ENCODE results near the gene ATP6V1B1.
A peak's percentile ranks its signal among the peaks of the same experiment; 100 is the strongest.

ATP6V1B1 gene

GRCh38 chr2:70935468-70936164, at the start of gene ATP6V1B1:
ATP6V1B1 (plus strand) TSS chr2:70935900; CDS start chr2:70935955, 55 bp downstream.
- no peak within 1 kb of the TSS for H3K9ac ChIP-seq (ENCODE audit: low read length)
- H3K4me1 ChIP-seq (ENCODE audit: control insufficient read depth, insufficient read depth, low read length) = peaks cover 43% of the 10 kb centered on the region
- H3K9me3 ChIP-seq (ENCODE audit: control insufficient read depth, insufficient read depth, low read depth, low read length) = no peaks in the 10 kb centered on the region
- H3K27me3 ChIP-seq (ENCODE audit: control insufficient read depth, insufficient read depth, low read length) = peaks cover 69% of the 10 kb centered on the region
- no peak within 1 kb of the TSS for H3K27ac ChIP-seq (ENCODE audit: low read depth, low read length)
- H3K36me3 ChIP-seq (ENCODE audit: control insufficient read depth, insufficient read depth, low read length) = no peaks in the 10 kb centered on the region
- H3K4me3 ChIP-seq (ENCODE audit: low read depth, low read length) = no peak within 1 kb of the TSS

DNA sequence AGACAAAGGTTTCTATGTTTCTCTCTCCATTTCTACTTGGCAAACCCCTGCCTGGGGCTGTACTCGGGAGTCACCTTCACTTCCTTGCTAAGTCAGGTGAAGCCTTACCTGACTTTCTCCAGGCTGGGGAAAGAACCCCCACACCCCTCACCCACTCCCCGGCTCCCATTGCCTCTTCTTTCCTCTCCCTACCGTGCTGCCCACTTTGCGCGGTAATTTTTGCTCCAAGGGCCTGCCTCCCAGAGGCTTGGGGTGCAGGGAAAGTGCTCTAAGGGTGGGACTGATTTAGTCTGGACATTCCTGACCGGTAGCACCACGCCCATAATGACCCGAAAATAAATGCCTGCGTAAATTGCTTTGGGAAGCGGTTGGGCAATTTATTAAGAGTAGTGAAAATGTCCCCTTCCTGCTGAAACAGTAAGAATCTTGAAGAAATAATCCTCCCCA, 49.1 kb upstream of the ATP6V1B1 start:
- no peak overlapping the region for H3K27ac ChIP-seq (ENCODE audit: low read depth, low read length)
- H3K4me1 ChIP-seq (ENCODE audit: control insufficient read depth, insufficient read depth, low read length) = peaks cover 3% of the 10 kb centered on the region; the same call in 1 of the 2 replicates
- no peak overlapping the region for H3K4me3 ChIP-seq (ENCODE audit: low read depth, low read length)
- H3K9ac ChIP-seq (ENCODE audit: low read length) = no peak overlapping the region
- peaks cover 100% of the 10 kb centered on the region for H3K27me3 ChIP-seq (ENCODE audit: control insufficient read depth, insufficient read depth, low read length)
- no peaks in the 10 kb centered on the region for H3K9me3 ChIP-seq (ENCODE audit: control insufficient read depth, insufficient read depth, low read depth, low read length)
- H3K36me3 ChIP-seq (ENCODE audit: control insufficient read depth, insufficient read depth, low read length) = no peaks in the 10 kb centered on the region

DNA sequence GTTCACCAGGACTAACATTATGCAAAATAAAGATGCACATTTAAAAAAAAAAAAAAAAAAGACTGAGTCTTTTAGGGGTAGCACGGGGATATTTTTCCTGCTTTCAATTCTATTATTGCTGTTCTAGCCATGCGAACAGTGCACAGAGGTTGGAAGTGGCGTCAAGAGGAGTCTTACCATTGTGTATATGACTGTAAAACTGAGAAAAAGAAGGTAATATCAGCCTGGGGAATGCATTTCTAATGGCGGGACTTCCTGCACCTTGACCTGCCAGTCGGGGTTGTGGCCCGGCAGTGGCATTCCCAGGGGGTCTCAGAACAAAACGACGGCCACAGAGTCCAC, 48.5 kb upstream of the ATP6V1B1 start:
- Histone ChIP-seq H3K27me3 (ENCODE audit: control insufficient read depth, insufficient read depth, low read length) (peaks cover 100% of the 10 kb centered on the region), H3K27ac (ENCODE audit: low read depth, low read length) (no peak overlapping the region), H3K9me3 (ENCODE audit: control insufficient read depth, insufficient read depth, low read depth, low read length) (no peaks in the 10 kb centered on the region), H3K4me3 (ENCODE audit: low read depth, low read length) (peak overlapping the region; percentile 71), H3K36me3 (ENCODE audit: control insufficient read depth, insufficient read depth, low read length) (no peaks in the 10 kb centered on the region), H3K4me1 (ENCODE audit: control insufficient read depth, insufficient read depth, low read length) (peaks cover 3% of the 10 kb centered on the region; the same call in 1 of the 2 replicates), H3K9ac (ENCODE audit: low read length) (peak overlapping the region; percentile 41)

DNA sequence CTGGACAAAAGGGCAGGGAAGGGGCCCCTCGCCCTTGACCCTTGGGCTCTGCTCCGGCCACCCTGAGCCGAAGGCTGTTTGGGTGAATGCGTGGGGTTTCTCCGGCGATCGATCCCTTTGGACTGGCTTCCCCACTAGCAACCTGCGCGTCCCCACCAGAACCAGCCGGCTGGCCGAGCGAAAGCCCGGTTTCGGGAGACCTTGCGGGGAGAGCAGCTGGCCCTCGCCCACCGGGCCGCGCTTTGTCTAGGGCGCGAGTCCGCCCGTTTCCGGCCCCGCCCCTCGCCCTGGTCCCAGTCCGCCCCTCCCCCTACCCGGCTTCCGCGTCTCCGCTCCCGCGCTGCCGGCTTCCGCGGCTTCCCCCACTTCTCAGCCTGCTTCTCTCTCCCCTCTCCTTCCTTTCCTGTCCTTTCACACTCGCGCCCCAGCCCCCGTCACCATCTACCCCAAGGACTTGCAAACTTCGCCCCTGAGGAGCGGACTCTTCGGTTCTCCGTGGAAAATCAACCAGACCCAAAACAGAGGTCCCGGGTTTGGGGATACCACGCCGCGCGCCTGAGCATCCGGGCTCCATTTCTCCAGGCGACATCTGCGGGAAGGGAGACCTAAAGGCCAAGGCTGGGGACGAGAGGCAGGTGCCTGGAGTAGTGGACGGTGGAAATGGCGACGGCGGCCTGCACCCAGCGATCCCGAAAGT, 48.0 kb upstream of the ATP6V1B1 start:
- Histone ChIP-seq H3K27me3 (ENCODE audit: control insufficient read depth, insufficient read depth, low read length) (peaks cover 100% of the 10 kb centered on the region), H3K9me3 (ENCODE audit: control insufficient read depth, insufficient read depth, low read depth, low read length) (no peaks in the 10 kb centered on the region), H3K9ac (ENCODE audit: low read length) (peak overlapping the region; percentile 41), H3K36me3 (ENCODE audit: control insufficient read depth, insufficient read depth, low read length) (no peaks in the 10 kb centered on the region), H3K4me3 (ENCODE audit: low read depth, low read length) (peak overlapping the region; percentile 71), H3K27ac (ENCODE audit: low read depth, low read length) (no peak overlapping the region), H3K4me1 (ENCODE audit: control insufficient read depth, insufficient read depth, low read length) (peaks cover 3% of the 10 kb centered on the region; the same call in 1 of the 2 replicates)

DNA sequence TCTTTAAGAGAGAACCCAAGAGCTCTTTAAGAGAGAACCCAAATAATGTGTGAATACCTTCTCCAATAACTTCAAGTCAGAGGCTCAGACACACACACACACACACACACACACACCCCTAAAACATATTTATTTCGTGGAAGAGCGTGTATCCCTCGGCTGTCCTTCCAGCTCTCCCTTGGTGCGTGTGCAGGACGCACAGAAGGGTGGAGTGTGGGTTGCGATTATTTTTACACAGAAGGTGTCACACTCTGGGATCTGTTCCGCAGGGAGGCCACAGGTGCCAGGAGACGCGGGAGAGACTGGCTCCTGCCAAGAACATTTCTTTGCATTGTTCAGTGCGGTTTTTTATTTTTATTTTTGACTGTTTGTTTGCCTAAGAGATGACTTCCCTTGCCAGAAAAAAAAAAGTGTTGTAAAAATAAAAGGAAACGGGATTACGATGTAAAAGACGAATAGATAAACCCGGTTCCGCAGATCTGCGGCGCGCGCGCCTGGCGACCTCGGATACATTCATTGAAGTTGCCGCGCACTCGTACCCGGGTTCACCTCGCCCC, 47.3 kb upstream of the ATP6V1B1 start:
- no peaks in the 10 kb centered on the region for H3K9me3 ChIP-seq (ENCODE audit: control insufficient read depth, insufficient read depth, low read depth, low read length)
- H3K36me3 ChIP-seq (ENCODE audit: control insufficient read depth, insufficient read depth, low read length) = no peaks in the 10 kb centered on the region
- H3K4me1 ChIP-seq (ENCODE audit: control insufficient read depth, insufficient read depth, low read length) = peaks cover 3% of the 10 kb centered on the region; the same call in 1 of the 2 replicates
- peak overlapping the region; percentile 71 for H3K4me3 ChIP-seq (ENCODE audit: low read depth, low read length)
- no peak overlapping the region for H3K27ac ChIP-seq (ENCODE audit: low read depth, low read length)
- H3K27me3 ChIP-seq (ENCODE audit: control insufficient read depth, insufficient read depth, low read length) = peaks cover 100% of the 10 kb centered on the region
- peak overlapping the region; percentile 13 for H3K9ac ChIP-seq (ENCODE audit: low read length)

DNA sequence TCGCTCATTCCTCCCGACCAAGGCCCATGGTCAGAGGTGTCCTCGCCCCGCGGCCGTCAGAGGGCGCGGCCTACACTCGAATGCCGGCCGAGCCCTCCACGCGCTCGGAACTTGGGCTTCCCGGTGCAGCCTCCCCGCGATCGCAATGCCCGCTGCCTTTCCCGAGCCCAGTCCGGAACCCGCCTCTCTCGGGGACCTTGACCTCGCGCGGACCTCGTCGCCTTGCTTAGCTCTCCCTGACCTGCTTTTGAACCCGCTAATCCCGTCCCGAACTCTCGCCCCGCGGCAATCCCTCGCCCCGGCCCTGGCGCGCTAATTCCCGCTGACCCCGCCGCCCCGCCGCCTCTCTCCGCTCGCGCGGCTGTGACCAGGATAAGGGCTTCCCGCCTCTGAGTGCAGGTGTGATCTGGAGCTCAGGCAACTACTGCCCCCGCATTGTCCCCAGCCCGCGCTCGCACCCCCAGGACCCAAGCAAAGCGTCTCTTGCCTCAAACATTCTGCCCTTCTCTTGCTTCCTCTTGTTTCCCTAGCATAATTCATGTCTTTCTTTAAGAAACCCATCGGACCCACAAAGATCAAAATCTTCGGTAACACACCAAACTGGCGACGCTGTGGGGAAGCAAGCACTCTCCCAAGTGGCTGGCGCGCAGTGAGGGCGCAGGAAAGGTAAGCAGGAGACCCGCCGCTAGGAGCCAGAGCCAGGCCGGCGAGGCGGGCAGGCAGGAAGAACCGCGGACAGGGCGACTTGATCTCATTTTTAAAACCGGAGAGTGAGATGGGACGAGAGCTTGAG, 46.6 kb upstream of the ATP6V1B1 start:
- Histone ChIP-seq H3K36me3 (ENCODE audit: control insufficient read depth, insufficient read depth, low read length) (no peaks in the 10 kb centered on the region), H3K27me3 (ENCODE audit: control insufficient read depth, insufficient read depth, low read length) (peaks cover 100% of the 10 kb centered on the region), H3K27ac (ENCODE audit: low read depth, low read length) (no peak overlapping the region), H3K4me1 (ENCODE audit: control insufficient read depth, insufficient read depth, low read length) (peaks cover 3% of the 10 kb centered on the region; the same call in 1 of the 2 replicates), H3K9ac (ENCODE audit: low read length) (peak overlapping the region; percentile 13), H3K4me3 (ENCODE audit: low read depth, low read length) (peak overlapping the region; percentile 71), H3K9me3 (ENCODE audit: control insufficient read depth, insufficient read depth, low read depth, low read length) (no peaks in the 10 kb centered on the region)

DNA sequence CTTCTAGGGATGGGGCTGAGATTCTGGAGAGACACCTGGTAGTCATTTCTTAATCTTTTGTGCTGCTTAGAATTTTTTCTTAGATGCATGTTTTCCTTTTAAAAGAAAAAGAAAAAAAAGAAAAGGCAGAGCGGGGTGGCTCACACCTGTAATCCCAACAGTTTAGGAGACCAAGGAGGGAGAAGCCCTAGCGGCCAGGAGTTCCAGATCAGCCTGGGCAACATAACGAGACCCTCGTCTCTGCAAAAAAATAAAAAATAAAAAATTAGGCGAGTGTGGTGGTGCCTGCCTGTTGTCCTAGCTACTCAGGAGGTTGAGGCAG, 46.0 kb upstream of the ATP6V1B1 start:
- Histone ChIP-seq H3K4me1 (ENCODE audit: control insufficient read depth, insufficient read depth, low read length) (peaks cover 3% of the 10 kb centered on the region; the same call in 1 of the 2 replicates), H3K9me3 (ENCODE audit: control insufficient read depth, insufficient read depth, low read depth, low read length) (no peaks in the 10 kb centered on the region), H3K9ac (ENCODE audit: low read length) (no peak overlapping the region), H3K36me3 (ENCODE audit: control insufficient read depth, insufficient read depth, low read length) (no peaks in the 10 kb centered on the region), H3K27ac (ENCODE audit: low read depth, low read length) (no peak overlapping the region), H3K27me3 (ENCODE audit: control insufficient read depth, insufficient read depth, low read length) (peaks cover 100% of the 10 kb centered on the region), H3K4me3 (ENCODE audit: low read depth, low read length) (peak overlapping the region; percentile 71)

- Histone ChIP-seq H3K36me3 (ENCODE audit: control insufficient read depth, insufficient read depth, low read length) (no peaks in the 10 kb centered on the region), H3K9me3 (ENCODE audit: control insufficient read depth, insufficient read depth, low read depth, low read length) (no peaks in the 10 kb centered on the region), H3K4me3 (ENCODE audit: low read depth, low read length) (no peak overlapping the region), H3K9ac (ENCODE audit: low read length) (no peak overlapping the region), H3K27ac (ENCODE audit: low read depth, low read length) (no peak overlapping the region), H3K27me3 (ENCODE audit: control insufficient read depth, insufficient read depth, low read length) (peaks cover 100% of the 10 kb centered on the region), H3K4me1 (ENCODE audit: control insufficient read depth, insufficient read depth, low read length) (peaks cover 3% of the 10 kb centered on the region; the same call in 1 of the 2 replicates)
Measured at GRCh38 chr2:70890469-70891065, 45.1 kb upstream of the ATP6V1B1 start.

DNA sequence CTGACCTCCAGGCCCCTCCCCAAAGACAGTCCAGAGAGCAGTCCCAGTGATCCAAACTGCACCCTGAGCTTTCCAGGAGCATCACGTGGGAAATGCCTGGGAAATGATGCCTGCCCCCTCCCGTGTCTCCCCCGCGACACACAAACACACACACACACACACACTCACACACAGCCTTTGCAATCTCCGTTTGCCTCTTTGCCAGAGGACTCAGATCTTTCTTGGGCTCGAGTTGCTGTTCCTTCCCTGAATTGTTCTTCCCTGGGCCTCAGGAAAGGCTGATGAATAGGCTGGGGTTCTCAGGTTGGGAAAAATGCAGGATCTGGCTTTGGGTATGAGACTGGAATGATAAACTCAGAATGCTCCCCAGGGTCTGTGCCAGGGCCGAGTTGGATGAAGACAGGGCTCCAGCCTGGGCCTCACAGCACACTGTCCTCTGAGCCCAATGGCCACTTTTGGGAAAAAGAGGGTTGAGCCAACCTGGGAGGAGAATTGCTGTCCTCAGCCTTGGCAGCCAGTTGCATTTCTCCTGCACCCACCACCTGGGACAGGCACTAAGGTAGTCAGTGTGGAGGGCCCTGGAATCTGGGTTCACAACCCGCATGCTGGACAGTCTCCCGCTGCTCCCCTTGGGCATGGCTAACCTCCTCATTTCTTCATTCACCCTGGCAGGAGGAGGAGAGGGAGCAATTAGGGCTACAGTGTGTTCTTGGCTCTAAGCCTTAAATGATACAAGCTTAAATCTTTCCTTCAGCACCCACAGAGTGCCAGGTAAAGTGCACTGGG, 43.9 kb upstream of the ATP6V1B1 start:
- Histone ChIP-seq H3K4me3 (ENCODE audit: low read depth, low read length) (no peak overlapping the region), H3K27me3 (ENCODE audit: control insufficient read depth, insufficient read depth, low read length) (peaks cover 100% of the 10 kb centered on the region), H3K27ac (ENCODE audit: low read depth, low read length) (no peak overlapping the region), H3K36me3 (ENCODE audit: control insufficient read depth, insufficient read depth, low read length) (no peaks in the 10 kb centered on the region), H3K9ac (ENCODE audit: low read length) (no peak overlapping the region), H3K9me3 (ENCODE audit: control insufficient read depth, insufficient read depth, low read depth, low read length) (no peaks in the 10 kb centered on the region), H3K4me1 (ENCODE audit: control insufficient read depth, insufficient read depth, low read length) (peaks cover 11% of the 10 kb centered on the region)

DNA sequence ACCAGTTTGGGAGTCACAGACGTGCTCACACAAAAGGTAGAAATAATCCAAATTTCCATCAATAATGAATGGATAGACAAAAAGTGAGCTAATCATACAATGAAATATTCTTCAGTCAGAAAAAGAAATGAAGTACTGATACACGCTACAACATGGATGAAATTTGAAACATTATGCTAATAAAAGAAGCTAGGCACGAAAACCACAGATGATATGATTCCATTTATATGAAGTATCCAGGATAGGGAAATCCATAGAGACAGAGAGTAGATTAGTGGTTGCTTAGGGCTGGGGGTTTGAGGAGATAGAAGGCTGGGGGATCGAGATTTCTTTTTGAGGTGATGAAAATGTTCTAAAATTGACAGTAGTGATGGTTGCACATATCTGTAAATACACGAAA, 43.0 kb upstream of the ATP6V1B1 start:
- Histone ChIP-seq H3K4me3 (ENCODE audit: low read depth, low read length) (no peak overlapping the region), H3K27me3 (ENCODE audit: control insufficient read depth, insufficient read depth, low read length) (peaks cover 100% of the 10 kb centered on the region), H3K9me3 (ENCODE audit: control insufficient read depth, insufficient read depth, low read depth, low read length) (no peaks in the 10 kb centered on the region), H3K9ac (ENCODE audit: low read length) (no peak overlapping the region), H3K36me3 (ENCODE audit: control insufficient read depth, insufficient read depth, low read length) (no peaks in the 10 kb centered on the region), H3K4me1 (ENCODE audit: control insufficient read depth, insufficient read depth, low read length) (peaks cover 21% of the 10 kb centered on the region), H3K27ac (ENCODE audit: low read depth, low read length) (no peak overlapping the region)
